Stomach (tissue), 9 donors: ENCODE measurements around the gene STAB1. TPM values are rescaled to one million over a fixed set of nuclear protein-coding genes. Genes with fewer than 3 reads are reported as not detected.

Experiments used
- DNase-seq, 2 donors: peaks; one replicate each; pipeline versions ENCODE4 v3.0.0 to v3.0.0-alpha.2; 2013 to 2019
- H3K27ac ChIP-seq, 5 donors: fragments of 200-600 bp in 4 of 5; sonication (generic) in 4 of 5; one replicate each; pipeline ENCODE4 v1.5.1; 2013 to 2019; ENCODE audit warnings: mild to moderate bottlenecking in 1 of 5, moderate library complexity in 1 of 5
- H3K27me3 ChIP-seq, 3 donors: fragments of 200-600 bp; sonication (generic); one replicate each; pipeline ENCODE4 v1.5.1; 2017 to 2019; ENCODE audit warnings: mixed run types in 1 of 3
- H3K36me3 ChIP-seq, 4 donors: fragments of 200-600 bp; sonication (generic); 1 replicate in 3 of 4; 2 replicates in 1 of 4; pipeline ENCODE4 v1.5.1; 2016 to 2019
- H3K4me1 ChIP-seq, 4 donors: fragments of 200-600 bp; sonication (generic); one replicate each; pipeline ENCODE4 v1.5.1; 2016 to 2019
- H3K4me3 ChIP-seq, 4 donors: fragments of 200-600 bp; sonication (generic) in 3 of 4; one replicate each; pipeline ENCODE4 v1.5.1; 2016 to 2019; ENCODE audit warnings: mild to moderate bottlenecking in 1 of 4
- H3K9me3 ChIP-seq, 4 donors: fragments of 200-600 bp; sonication (generic); one replicate each; pipeline ENCODE4 v1.5.1; 2016 to 2019
- EP300 ChIP-seq: sonication (generic); formaldehyde crosslinking; IDR thresholded peaks from one replicate; pipeline ENCODE4 v1.6.1; 2017; ENCODE audit warnings: antibody characterized with exemption
- POLR2A ChIP-seq, 4 donors: fragments of 450-650 bp; IDR thresholded peaks; one replicate each; pipeline ENCODE4 v1.6.1; 2016; ENCODE audit warnings: antibody characterized with exemption in 4 of 4, control low read depth in 2 of 4, mild to moderate bottlenecking in 1 of 4, moderate library complexity in 1 of 4
- POLR2AphosphoS5 ChIP-seq, 3 donors: sonication (generic); formaldehyde crosslinking; IDR thresholded peaks; one replicate each; pipeline ENCODE4 v1.6.1; 2016; ENCODE audit warnings: antibody characterized with exemption in 3 of 3
- WGBS, 5 donors: extraction: QIAGEN DNeasy Blood & Tissue Kit in 3 of 5; methylation state at CpG; one replicate each; pipeline versions ENCODE4 v1.1.5 to v1.1.7; 2013 to 2018; 5-methylcytosine and 5-hydroxymethylcytosine counted together
- intact Hi-C: fragments of 100-400 bp; cut with DNase I; formaldehyde crosslinking; loops from one replicate; pipeline ENCODE4 v1.15.1; 2023; ENCODE audit warnings: low total_unique reads
- polyA plus RNA-seq, 3 donors: library from polyadenylated mRNA; stranded (reverse); fragments of 200-250 nt; gene quantifications; one replicate each; pipeline ENCODE4 v1.2.3, GENCODE V29; 2013
- total RNA-seq, 5 donors: library from RNA; depleted of rRNA; stranded (reverse); fragments of >200 nt; gene quantifications; one replicate each; pipeline versions ENCODE4 v1.1.0 to v1.2.3, GENCODE V29; 2014 to 2016
- TF ChIP-seq, protein P1 (sequence below), 7 experiments: fragments of 450-650 bp in 4 of 7; fragments of 200-600 bp in 3 of 7; sonication (generic) in 3 of 7; IDR thresholded peaks; one replicate each; pipeline ENCODE4 v1.5.1; 2016 to 2019; ENCODE audit warnings: antibody characterized with exemption in 7 of 7, control low read depth in 2 of 7, mild to moderate bottlenecking in 1 of 7
- donor health status: healthy with polysubstance abuse.
- donor health status: Bipolar disorder and iron deficiency.
- donor health status: healthy.

STAB1 gene
- total and polyA plus RNA-seq, 8 donors = 33.7 to 295 (median 62.8) TPM

DNA sequence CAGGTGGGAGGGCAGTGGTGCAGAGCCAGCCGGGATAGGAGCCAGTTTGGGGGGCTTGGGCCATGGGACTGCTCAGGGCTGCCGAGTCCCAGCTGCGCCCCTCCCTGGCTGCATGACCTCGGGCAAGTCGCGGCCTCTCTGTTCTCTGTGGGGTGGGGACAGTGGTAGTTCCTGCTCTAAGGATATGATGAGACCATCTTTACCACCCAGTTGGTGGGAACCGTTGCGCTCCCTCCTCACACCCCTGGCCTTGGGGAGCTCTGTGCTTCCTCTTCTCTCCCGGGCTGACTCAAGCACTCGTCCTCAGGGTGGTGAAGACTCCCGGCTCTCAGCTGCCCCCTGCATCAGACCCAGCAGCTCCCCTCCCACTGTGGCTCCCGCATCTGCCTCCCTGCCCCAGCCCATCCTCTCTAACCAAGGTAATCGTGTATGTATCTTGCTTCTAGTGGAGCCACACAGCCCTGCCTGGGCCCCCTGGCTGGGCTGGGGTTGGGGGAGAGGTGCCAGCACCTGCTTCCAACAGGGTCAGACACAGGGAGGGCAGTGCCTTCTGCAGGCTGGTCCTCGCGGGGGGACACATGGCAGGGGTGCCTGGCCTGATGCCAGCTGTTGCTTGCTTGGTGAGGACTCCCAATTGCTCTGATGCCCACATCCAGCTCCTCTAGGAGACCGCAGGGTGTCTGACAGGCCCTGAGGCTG lies 15.1 kb upstream of the STAB1 start:
- no peak overlapping the region for H3K27ac ChIP-seq
- intact Hi-C loops = no loop called here
- no peak overlapping the region for H3K4me3 ChIP-seq
- WGBS, 5 donors = 83 to 93% (median 87%) methylated on average over 15 to 16 of the region's 16 CpGs
- peaks cover 75 to 98% (median 96%) of the 10 kb centered on the region in 4 donors for H3K36me3 ChIP-seq
- TF ChIP-seq POLR2AphosphoS5 (IDR thresholded peaks at IDR 0.05) (no peak), POLR2A (IDR thresholded peaks at IDR 0.05) (no peak), EP300 (no peak)
- TF ChIP-seq, protein P1, sequence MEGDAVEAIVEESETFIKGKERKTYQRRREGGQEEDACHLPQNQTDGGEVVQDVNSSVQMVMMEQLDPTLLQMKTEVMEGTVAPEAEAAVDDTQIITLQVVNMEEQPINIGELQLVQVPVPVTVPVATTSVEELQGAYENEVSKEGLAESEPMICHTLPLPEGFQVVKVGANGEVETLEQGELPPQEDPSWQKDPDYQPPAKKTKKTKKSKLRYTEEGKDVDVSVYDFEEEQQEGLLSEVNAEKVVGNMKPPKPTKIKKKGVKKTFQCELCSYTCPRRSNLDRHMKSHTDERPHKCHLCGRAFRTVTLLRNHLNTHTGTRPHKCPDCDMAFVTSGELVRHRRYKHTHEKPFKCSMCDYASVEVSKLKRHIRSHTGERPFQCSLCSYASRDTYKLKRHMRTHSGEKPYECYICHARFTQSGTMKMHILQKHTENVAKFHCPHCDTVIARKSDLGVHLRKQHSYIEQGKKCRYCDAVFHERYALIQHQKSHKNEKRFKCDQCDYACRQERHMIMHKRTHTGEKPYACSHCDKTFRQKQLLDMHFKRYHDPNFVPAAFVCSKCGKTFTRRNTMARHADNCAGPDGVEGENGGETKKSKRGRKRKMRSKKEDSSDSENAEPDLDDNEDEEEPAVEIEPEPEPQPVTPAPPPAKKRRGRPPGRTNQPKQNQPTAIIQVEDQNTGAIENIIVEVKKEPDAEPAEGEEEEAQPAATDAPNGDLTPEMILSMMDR (IDR thresholded peaks at IDR 0.05) = no peak
- no peaks in the 10 kb centered on the region for H3K9me3 ChIP-seq
- peaks cover 0 to 21% (median 8%) of the 10 kb centered on the region in 4 donors for H3K4me1 ChIP-seq
- peak in 1 of 2 donors; percentile 3 for DNase-seq
- no peaks in the 10 kb centered on the region for H3K27me3 ChIP-seq

DNA sequence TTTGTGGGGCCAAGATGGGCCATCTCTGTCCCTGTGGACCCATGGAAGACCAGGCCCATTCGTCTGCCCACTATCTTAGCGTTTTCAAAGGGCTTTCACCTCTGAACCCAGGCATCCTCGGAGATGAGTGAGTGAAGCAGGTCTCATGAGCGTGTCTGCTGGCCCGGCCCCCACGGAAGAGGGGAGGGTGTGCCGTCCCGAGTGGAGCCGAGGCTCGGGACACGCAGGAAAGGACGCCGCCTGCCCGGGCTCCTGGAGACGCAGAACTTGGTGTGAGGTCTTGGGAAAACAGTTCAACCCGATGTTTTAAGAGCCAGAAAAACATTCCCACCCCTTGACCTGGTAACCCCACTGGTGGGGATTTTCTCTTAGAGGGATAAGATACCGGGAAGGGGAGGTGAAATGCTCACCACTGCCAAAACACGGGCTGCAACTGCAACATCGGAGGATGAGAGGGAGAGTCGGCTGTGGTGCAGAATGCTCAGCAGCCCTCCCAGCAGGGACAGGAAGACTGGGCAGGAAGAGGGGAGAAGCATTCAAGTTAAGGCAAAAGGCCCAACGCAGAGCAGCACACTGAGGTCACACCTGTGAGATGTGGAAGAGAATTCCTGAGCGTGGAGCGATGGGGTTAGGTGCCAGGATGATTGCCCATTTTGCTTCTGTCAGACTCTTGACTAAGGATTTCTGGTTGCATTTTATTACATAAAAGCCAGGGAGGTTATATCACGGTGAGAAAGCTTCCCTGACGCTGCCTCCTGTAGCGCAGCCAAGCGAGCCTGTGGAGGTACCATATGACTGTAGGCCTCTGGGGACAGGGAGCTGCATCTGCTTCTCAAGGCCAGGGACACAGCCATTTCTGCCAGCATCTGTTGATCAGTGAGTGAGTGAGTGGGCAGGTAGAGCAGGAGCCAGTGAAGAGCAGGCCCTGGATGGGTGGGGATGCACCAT lies 14.1 kb upstream of the STAB1 start:
- peak in 1 of 2 donors; percentile 5 for DNase-seq
- Histone ChIP-seq H3K9me3 (no peaks in the 10 kb centered on the region), H3K27me3 (no peaks in the 10 kb centered on the region), H3K27ac (no peak overlapping the region), H3K36me3 (peaks cover 72 to 98% (median 96%) of the 10 kb centered on the region in 4 donors), H3K4me1 (peaks cover 0 to 21% (median 8%) of the 10 kb centered on the region in 4 donors), H3K4me3 (no peak overlapping the region)
- intact Hi-C loops = no loop called here
- TF ChIP-seq, protein P1 (IDR thresholded peaks at IDR 0.05) = no peak
- no peak for TF ChIP-seq POLR2A (IDR thresholded peaks at IDR 0.05)
- no peak for TF ChIP-seq POLR2AphosphoS5 (IDR thresholded peaks at IDR 0.05)
- no peak for TF ChIP-seq EP300
- 86 to 92% (median 92%) methylated on average over 23 to 27 of the region's 27 CpGs for WGBS, 5 donors

DNA sequence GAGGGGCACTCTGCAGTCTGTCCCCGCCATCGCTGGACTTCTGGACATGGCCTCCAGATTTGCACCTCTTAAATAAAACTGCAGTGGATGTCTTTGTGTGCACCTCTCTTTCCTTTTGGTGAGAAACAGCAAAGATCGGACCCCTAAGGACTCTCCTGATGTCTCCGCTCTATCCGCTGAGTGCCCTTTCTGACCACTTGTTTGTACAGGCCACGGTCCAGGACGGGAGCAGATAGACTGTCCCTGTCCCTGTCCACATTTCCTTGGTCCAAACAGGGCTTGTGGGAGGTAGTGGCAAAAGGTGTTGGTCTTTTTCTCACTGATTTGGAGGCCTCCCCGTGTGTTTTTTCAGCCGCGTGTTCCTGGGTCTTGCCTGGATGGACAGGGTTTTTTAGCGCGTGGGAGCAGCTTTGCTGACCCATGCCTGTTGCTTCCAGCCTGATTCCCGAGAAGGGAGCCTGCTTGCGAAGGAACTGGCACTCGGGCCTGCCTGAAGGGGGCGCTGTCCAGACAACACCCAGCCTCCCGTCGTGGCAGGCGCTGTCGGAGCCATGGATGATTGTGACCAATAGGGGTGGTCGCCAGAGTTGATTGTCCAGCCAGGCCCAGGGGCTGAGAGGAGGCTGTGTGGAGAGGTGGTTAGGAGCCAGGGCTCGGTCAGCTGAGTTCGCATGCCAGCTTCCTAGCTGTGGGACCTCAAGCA lies 13.2 kb upstream of the STAB1 start:
- TF ChIP-seq, protein P1 (IDR thresholded peaks at IDR 0.05) = peak in 1 of 7 experiments; percentile 10
- TF ChIP-seq POLR2A (IDR thresholded peaks at IDR 0.05) = no peak
- peaks cover 0 to 21% (median 8%) of the 10 kb centered on the region in 4 donors for H3K4me1 ChIP-seq
- WGBS, 5 donors = 85 to 92% (median 88%) methylated on average over 19 to 23 of the region's 23 CpGs
- no peak overlapping the region for H3K4me3 ChIP-seq
- intact Hi-C loops = no loop called here
- no peaks in the 10 kb centered on the region for H3K27me3 ChIP-seq
- peaks cover 67 to 98% (median 96%) of the 10 kb centered on the region in 4 donors for H3K36me3 ChIP-seq
- no peak overlapping the region for H3K27ac ChIP-seq
- peak in 1 of 2 donors; percentile 30 for DNase-seq
- no peaks in the 10 kb centered on the region for H3K9me3 ChIP-seq

DNA sequence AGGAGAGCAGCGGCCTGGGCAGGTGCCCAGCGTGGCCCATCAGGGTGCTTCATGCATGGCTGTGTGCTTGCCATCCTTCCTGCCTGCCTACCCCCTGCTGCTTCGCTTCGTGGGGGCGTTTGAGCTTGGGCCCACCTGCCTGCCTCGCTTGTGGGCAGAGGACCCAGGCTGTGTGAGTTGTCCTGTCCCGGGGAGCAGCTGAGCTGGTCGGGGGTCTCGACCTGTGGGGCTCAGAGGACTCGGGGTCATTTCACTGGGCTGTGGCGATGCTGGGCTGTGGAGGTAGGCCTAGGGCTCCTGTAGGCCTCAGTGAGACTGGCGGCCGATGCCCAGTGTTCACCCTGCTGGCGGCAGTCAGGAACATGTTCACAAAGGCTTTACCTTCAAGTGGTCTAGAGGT lies 12.1 kb upstream of the STAB1 start:
- peak overlapping the region in 2 of 5 donors; percentile 29 to 46 for H3K27ac ChIP-seq
- H3K9me3 ChIP-seq = no peaks in the 10 kb centered on the region
- TF ChIP-seq POLR2AphosphoS5 (IDR thresholded peaks at IDR 0.05) (no peak), POLR2A (IDR thresholded peaks at IDR 0.05) (no peak), EP300 (no peak)
- TF ChIP-seq, protein P1 (IDR thresholded peaks at IDR 0.05) = no peak
- intact Hi-C loops = no loop called here
- H3K4me3 ChIP-seq = no peak overlapping the region
- H3K27me3 ChIP-seq = no peaks in the 10 kb centered on the region
- peaks cover 68 to 98% (median 96%) of the 10 kb centered on the region in 4 donors for H3K36me3 ChIP-seq
- H3K4me1 ChIP-seq = peaks cover 0 to 21% (median 8%) of the 10 kb centered on the region in 4 donors
- WGBS, 5 donors = 75 to 88% (median 84%) methylated on average over 13 to 14 of the region's 14 CpGs
- peak in 1 of 2 donors; percentile 7 for DNase-seq
